ENCODE measurements around the gene ITGA8.

ITGA8 gene

DNA sequence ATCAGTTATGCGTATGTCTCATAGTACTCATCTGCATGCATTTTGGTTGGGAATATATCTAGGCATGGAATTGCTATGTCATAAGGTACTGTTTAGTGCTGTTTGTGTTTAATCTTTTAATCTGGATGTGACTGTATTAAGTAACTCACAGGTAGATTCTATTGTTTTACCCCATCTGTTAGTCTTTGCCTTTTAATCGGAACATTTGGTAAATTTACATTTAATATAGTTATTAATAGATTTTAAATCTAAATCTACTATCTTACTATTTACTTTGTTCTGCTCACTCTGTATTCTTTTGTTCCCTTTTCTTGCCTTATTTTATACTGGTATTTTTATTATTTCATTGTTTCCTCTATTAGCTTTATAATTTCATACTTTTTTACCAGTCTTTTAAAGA, 10.6 kb upstream of the ITGA8 start:
- no peak for DNase-seq (ENCODE audit: low spot score)

- DNase-seq (ENCODE audit: low spot score), result no peak
Observed at GRCh38 chr10:15729890-15730289, 10.2 kb upstream of the ITGA8 start.

- no peak for DNase-seq (ENCODE audit: low spot score)
Observed at GRCh38 chr10:15726042-15726441, 6.3 kb upstream of the ITGA8 start.

- peak; percentile 29 for DNase-seq (ENCODE audit: low spot score)
Observed at GRCh38 chr10:15725603-15726002, 5.9 kb upstream of the ITGA8 start.

GRCh38 chr10:15724683-15725082, 5.0 kb upstream of the ITGA8 start:
- DNase-seq (ENCODE audit: low spot score), result no peak

DNA sequence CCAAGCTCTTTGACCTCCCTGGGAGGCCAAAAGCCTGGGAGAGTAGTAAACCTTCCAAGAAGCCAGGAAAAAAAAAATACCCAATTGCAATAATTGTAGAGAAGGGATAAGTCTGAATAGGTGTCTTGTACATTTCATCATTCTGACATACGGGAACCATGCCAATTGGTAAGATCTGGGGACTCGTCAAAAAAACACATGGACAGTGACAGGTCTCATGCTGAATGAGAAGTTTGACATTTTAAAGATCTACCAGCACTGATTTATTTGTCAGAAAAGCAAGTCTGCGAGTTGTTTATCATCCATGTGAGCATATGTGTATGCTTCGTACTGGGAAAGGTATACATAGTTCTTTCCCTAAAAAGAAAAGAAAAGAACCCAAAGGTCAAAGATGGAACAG, 4.1 kb upstream of the ITGA8 start:
- no peak for DNase-seq (ENCODE audit: low spot score)

DNA sequence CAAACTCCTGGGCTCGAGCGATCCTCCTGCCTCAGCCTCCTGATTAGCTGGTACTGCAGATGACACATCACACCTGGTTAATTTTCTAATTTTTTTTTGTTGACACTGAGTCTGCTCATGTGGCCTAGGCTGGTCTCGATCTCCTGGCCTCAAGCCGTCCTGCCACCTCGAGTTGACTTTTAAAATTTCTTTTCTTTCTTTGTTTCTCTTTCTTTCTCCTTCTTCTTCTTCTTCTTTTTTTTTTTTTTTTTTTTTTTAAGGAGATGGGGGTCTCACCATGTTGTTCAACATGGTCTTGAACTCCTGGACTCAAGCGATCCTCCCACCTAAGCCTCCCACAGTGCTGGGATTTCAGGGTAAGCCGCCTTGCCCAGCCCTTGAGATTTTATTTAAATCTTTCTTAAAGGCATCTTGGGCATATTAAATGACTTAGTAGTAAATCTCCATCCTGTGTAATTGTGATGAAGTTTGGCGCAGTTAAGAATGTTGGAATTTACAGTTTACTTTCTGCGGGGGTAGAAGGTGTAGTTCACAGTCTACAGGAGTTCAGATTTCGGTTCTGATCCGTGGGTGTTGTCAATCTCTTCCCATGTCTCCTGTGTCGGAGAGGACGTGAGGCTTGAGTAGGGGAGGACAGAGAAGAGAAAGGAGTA, 1.0 kb upstream of the ITGA8 start:
- no peak for DNase-seq (ENCODE audit: low spot score)

GRCh38 chr10:15719049-15719898, 448 bp downstream of the ITGA8 start:
- DNase-seq (ENCODE audit: low spot score), result no peak

GRCh38 chr10:15718694-15719048, 1.1 kb downstream of the ITGA8 start:
- no peak for DNase-seq (ENCODE audit: low spot score)

DNA sequence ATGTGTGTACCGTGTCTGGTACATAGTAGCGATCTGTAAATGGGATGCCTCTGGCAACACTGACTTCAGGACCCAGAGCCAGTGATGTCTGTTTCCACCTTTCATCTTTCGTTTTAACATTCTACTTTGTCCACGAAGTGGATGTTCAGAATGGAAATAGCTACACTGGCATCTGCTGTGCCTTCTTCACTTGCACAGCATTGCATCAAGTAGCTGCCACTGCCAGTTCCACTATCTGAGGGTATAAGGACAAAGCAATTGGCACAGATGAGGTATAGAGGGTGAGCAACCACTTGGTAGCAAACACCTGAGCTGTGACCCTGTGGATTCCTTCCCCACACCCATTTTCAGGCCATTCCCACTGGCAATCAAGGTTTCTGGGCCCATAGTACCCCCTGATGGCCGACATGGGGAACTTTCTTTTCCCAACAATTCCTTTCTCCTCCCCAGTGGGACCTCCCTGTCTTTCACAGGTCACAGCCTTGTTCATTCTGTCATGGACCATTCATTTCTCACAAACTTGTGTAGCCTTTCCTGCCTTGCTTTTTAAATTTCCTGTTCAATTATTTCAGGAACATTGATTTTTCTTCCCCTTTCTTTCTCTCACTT, 4.0 kb downstream of the ITGA8 start:
- no peak for DNase-seq (ENCODE audit: low spot score)

DNA sequence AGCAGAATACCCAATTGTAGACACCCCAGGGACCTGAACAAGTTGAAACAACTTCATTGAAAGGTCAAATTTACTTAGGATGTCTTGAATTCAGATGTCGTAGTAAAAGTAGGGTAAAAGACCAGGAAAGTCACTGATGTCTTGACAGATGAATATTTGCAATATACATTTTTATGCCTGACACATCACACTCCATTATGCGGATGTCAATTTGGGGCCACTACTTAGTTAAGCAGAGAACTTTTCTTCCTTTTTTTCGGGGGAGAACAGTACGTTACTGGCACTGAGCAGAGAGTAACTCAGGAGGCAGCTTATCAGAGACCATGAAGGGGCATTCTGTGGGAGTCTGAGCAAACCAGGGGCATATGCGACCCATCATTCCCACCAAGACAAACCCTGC, 4.9 kb downstream of the ITGA8 start:
- no peak for DNase-seq (ENCODE audit: low spot score)

- DNase-seq (ENCODE audit: low spot score), result no peak
Observed at GRCh38 chr10:15712883-15713282, 6.8 kb downstream of the ITGA8 start.

- no peak for DNase-seq (ENCODE audit: low spot score)
Observed at GRCh38 chr10:15710455-15710854, 9.3 kb downstream of the ITGA8 start.

- no peak for DNase-seq (ENCODE audit: low spot score)
Observed at GRCh38 chr10:15705298-15705697, 14.4 kb downstream of the ITGA8 start.

DNA sequence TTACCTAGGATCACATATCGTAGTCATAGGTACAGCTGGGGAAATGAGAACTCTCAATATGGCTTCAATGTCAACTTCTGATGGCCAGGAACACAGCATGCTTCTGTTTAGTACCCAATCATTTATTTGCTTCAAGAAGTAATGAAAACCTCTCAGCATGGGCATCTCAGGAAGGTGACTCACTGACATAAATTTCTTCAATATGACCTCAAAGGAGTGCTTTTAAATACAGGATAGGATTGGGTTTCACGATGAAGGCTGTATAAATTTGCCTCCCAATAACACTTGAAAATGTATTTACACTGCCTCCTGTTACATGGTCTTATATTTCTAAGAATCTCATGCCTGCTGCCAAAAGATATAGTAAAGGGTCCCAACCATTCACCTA, 15.1 kb downstream of the ITGA8 start:
- DNase-seq (ENCODE audit: low spot score), result no peak

- DNase-seq (ENCODE audit: low spot score), result no peak
Observed at GRCh38 chr10:15703944-15704580, 15.7 kb downstream of the ITGA8 start.

- no peak for DNase-seq (ENCODE audit: low spot score)
Observed at GRCh38 chr10:15703151-15703880, 16.4 kb downstream of the ITGA8 start.

- no peak for DNase-seq (ENCODE audit: low spot score)
Observed at GRCh38 chr10:15700078-15700674, 19.5 kb downstream of the ITGA8 start.

DNA sequence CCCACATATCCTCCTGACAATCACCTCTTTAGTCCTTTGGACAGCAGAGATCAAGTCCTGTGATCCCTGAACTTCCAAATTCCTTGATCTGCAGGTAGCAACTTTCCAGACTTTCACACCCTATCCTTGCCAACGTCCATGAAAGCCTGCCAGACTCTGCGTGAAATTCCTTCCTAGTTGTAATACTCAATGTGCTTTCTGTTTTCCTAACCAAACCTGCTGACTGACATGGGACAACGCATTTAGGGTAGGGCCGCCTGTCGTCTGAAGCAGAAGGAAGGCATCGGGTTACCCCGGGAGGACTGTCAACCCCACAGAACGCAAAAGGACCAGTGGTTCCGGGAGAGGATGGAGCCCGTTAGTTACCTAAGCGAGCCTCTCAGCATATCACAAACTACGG, 23.9 kb downstream of the ITGA8 start:
- no peak for DNase-seq (ENCODE audit: low spot score)

DNA sequence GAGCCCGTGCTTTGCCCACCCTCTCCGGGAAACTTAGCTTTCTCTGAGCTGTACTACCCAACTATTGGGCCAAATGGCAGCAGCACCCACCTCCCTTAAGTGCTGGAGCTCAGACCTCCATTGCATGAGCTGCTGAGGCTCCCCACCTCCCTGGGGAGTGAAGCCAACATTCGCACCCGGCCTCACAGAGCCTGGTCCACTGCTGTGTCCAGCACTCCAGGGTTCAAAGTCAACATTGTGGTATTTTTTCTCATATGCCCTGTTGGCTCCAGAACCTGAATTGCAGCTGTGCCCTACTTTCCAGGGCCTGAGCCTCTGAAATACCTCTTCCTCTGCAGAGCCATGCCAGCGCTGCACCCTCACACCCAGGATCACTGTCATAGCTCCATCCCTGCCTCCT, 29.7 kb downstream of the ITGA8 start:
- no peak for DNase-seq (ENCODE audit: low spot score)

DNA sequence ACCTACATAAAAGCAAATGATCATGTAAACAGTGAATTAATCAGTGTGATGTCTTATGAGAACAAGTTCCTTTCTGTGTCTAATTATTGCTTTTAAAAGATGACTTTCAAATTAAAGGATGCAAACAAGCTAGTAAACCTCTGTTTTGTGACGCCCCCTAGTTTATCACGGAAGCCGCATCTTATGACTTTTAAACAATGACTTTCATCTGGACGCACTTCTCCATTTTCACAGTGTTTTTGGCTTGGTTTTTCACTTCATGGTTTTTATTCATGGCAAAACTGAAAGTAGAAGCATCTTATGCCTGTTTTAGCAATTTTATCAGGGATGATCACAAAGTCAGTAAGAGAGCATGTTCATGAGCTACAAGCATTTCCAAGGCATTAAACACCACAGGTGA, 35.0 kb downstream of the ITGA8 start:
- DNase-seq (ENCODE audit: low spot score), result no peak

- no peak for DNase-seq (ENCODE audit: low spot score)
Observed at GRCh38 chr10:15681076-15681475, 38.6 kb downstream of the ITGA8 start.

All from NAMALWA (cell line).